GM12801 (cell line): ENCODE measurements around the gene IGF1.

Experiments used
- TF ChIP-seq, protein P1 (sequence below): IDR thresholded peaks from one replicate; pipeline ENCODE4 v1.5.1; 2011; ENCODE audit warnings: control low read depth; ENCODE audit not compliant: insufficient read length; ENCODE audit errors: extremely low read depth

Gene IGF1

DNA sequence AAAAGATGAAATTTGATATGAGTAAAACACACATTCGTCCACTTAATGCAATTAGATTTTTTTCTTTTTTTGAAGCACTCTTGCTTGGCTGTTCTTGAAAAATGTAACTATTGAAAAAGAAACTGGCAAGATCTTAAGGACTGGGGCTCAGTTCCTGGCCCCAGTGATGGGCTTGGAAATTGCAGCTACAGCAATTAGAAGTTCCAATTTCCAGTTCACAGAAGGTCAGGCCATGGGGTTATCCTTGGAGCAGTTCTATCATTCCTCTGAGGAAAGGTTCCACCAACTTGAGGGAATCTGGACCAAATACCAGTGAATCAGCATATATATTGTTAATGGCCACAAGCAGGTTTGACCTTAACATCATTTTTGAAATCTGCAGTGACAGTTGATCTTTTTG lies 18.9 kb downstream of the IGF1 start:
- TF ChIP-seq, protein P1, sequence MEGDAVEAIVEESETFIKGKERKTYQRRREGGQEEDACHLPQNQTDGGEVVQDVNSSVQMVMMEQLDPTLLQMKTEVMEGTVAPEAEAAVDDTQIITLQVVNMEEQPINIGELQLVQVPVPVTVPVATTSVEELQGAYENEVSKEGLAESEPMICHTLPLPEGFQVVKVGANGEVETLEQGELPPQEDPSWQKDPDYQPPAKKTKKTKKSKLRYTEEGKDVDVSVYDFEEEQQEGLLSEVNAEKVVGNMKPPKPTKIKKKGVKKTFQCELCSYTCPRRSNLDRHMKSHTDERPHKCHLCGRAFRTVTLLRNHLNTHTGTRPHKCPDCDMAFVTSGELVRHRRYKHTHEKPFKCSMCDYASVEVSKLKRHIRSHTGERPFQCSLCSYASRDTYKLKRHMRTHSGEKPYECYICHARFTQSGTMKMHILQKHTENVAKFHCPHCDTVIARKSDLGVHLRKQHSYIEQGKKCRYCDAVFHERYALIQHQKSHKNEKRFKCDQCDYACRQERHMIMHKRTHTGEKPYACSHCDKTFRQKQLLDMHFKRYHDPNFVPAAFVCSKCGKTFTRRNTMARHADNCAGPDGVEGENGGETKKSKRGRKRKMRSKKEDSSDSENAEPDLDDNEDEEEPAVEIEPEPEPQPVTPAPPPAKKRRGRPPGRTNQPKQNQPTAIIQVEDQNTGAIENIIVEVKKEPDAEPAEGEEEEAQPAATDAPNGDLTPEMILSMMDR: no peak

DNA sequence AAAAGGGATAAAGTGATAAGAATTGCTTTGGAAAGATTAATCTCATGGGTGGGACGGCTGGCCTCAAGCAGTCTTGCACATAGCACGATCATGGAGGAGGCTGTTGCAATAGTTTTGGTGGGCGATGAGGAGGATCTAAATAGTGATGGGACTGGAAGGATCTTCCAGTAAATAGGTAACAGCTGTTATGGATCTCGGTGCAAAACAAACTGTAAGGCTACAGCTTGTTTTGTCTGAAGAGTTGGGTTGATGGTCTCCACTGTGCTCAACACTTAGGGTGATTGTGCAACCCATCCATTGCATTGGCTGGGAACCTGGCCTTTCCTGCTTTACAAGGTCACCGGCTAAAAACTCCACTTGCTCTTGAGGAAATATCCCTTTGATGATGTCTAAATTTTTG lies 21.0 kb downstream of the IGF1 start:
- TF ChIP-seq, protein P1: no peak

DNA sequence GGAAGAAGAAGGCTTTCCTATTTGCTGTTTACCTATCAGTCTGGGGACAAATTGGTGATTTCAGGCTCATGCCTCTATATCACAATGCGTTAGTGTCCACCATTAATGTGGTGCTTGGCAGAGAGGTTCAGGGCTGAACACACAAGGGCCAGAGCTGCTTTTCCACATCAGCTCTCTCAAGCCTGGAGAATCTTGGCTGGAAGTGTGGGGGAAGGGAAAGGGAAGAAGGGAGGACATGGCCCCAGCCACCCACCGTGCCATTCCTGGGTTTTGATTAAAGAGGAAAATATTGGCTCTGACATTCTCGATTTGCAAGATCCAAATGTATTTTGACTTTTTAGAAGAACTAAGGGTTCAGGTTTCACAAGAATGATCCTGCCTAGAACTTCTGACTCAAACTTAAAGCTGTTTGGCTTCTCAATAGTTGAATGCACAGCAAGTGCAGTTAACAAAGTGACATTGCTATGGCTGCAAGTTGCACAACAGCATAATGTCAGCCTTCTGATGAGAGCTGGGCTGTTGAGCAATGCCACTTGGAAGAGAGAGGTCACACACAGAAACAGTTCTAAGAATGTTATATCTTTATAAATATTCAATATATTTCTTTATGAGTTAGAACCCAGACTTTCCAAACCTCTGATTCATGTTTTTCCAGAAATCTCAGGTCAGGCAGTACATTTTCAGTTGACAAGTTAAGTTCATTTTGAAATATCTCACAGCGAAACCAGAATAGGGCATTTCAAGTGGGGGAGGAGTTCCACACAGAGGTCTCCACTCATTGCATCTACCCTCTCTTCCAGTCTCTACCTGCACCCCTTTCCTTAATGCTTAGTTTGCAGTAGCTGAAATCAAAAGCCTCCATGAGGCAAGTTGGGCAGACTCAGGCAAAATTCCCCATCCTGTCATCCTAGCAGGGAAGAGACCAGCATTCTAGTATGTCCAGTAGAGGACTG lies 25.3 kb downstream of the IGF1 start:
- TF ChIP-seq, protein P1: no peak

DNA sequence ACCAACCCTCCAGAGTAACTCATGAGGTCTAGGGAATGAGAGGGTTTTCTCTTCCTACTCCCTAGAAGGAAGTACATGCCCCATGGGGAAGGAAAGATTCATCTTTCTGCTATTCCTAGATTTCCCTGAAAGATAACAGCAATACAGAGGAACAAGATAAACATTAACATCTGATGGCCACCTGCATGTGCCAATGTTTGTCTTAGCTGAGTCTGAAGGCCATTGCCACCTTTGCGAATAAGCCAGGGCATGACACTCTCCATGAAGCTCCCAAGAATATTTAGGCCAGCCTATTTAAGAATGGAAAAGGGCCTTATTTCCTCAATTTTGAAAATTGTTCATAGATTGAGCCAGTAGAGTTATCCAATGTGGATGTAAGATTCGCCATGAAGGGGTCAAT lies 26.0 kb downstream of the IGF1 start:
- TF ChIP-seq, protein P1: no peak

DNA sequence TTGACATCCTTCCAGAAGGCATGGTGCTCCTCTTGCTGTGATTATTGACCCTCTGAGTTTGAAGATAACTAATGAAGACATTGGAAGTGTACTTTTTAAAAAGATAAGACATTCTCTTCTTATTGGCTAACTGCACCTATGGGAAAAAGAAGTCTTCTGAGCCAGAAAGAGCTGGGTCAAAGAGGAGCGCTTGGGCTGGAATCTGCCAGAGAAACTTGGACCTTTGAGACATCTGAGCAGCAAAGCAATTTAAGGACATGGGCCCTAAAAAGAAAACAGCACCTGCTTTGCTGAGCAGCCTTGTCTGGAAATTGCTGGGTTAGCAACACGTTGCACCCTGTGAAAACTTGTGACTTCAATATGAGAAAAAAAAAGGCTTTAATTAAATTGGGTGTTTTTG lies 27.8 kb downstream of the IGF1 start:
- TF ChIP-seq, protein P1: no peak

DNA sequence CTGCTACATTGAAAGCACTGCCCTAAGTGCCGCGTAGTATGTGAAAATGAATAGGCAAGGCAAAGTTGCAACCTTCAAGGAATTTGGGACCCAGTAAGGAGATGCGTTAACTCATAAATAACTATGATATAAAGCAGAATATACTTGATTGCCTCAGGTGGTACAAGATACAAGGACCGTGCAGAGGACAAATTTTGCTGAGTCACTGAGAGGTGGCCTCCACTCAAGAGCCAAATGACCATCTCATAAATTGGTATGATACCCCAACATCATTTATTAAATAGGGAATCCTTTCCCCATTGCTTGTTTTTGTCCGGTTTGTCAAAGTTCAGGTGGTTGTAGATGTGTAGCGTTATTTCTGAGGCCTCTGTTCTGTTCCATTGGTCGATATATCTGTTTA lies 35.7 kb downstream of the IGF1 start:
- TF ChIP-seq, protein P1: no peak

DNA sequence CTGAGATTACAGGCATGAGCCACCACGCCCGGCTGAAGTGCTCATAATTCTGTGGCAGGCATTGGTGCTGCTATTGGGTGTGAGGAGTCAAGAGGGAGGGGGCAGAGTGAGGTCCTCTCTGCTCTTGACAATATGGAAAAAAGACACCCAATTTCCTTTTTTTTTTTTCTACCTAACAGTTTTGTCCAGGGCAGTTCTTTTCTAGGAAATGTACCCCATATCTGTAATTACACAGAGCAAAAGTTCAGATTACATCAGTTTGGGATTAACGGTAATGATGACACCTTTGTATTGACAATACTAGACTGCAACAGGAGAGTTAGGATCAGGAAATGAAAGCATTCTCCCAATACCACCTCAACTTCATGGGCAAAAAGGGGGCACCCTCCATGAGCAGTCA lies 36.3 kb downstream of the IGF1 start:
- TF ChIP-seq, protein P1: no peak
